ENCODE measurements around the gene BRAP. TPM values are rescaled to one million over a fixed set of nuclear protein-coding genes. Genes with fewer than 3 reads are reported as not detected.

The BRAP gene
- 23.4 and 25.0 TPM in 2 replicates for total RNA-seq (2021)
- long read RNA-seq, full-length matches to known transcripts: 211 of 298 reads
- long read RNA-seq, partial matches to known transcripts: 23 of 298 reads
- long read RNA-seq, other reads (novel, unspliced or antisense): 64 of 298 reads

- Histone ChIP-seq H2AFZ (ENCODE audit: low read length) (no peak within 1 kb of the TSS), H3K18ac (ENCODE audit: insufficient read length, low read depth, low read length) (no peak within 1 kb of the TSS), H3K4ac (ENCODE audit: low read depth, low read length) (no peak within 1 kb of the TSS), H2AK5ac (ENCODE audit: insufficient read length, low read length) (no peak within 1 kb of the TSS), H2BK15ac (ENCODE audit: low read depth, low read length) (no peak within 1 kb of the TSS), H3K79me2 (ENCODE audit: insufficient read depth, low read length) (peaks cover 12% of the 10 kb centered on the region), H4K91ac (ENCODE audit: insufficient read length, low read depth, low read length) (no peak within 1 kb of the TSS), H4K8ac (replicated peaks; ENCODE audit: insufficient read length, low read depth, low read length) (no peak within 1 kb of the TSS), H3K27ac (ENCODE audit: insufficient read length, low read depth, low read length) (no peak within 1 kb of the TSS), H3K79me1 (ENCODE audit: insufficient read depth, low read depth, low read length, poor library complexity, severe bottlenecking) (no peaks in the 10 kb centered on the region), H3K56ac (ENCODE audit: insufficient read length, low read depth, low read length) (no peak within 1 kb of the TSS), H2BK20ac (ENCODE audit: low read depth, low read length, poor library complexity, severe bottlenecking) (no peak within 1 kb of the TSS), H3K4me1 (ENCODE audit: insufficient read depth, low read length) (no peaks in the 10 kb centered on the region), H3K23ac (ENCODE audit: insufficient read length, low read depth, low read length) (no peak within 1 kb of the TSS), H4K20me1 (ENCODE audit: control insufficient read depth, insufficient read depth, insufficient read length) (no peaks in the 10 kb centered on the region), H3K9ac (ENCODE audit: extremely low read depth, insufficient read length, low read length) (peak within 1 kb of the TSS; percentile 94), H3K14ac (ENCODE audit: insufficient read depth, low read length) (peak within 1 kb of the TSS; percentile 61), H3K4me2 (ENCODE audit: insufficient read depth, insufficient read length, low read length) (peak within 1 kb of the TSS; percentile 91), H3T11ph (ENCODE audit: low read length) (no peak within 1 kb of the TSS), H2BK5ac (ENCODE audit: insufficient read length, low read length) (no peak within 1 kb of the TSS), H3K23me2 (ENCODE audit: insufficient read length, low read depth, low read length, poor library complexity, severe bottlenecking) (no peaks in the 10 kb centered on the region), H4K5ac (ENCODE audit: insufficient read length, low read depth, low read length) (no peak within 1 kb of the TSS), H2BK12ac (ENCODE audit: insufficient read length, low read depth, low read length) (no peak within 1 kb of the TSS), H3K27me3 (ENCODE audit: insufficient read depth, low read length) (no peaks in the 10 kb centered on the region), H2BK120ac (ENCODE audit: low read depth, low read length, poor library complexity, severe bottlenecking) (no peak within 1 kb of the TSS), H3K9me3 (ENCODE audit: control insufficient read depth, low read depth, low read length) (no peaks in the 10 kb centered on the region)
- Mint-ChIP-seq H3K36me3 (ENCODE audit: insufficient read depth in 1 of 3, low read depth in 3 of 3) (peaks cover 8 to 26% (median 23%) of the 10 kb centered on the region in 3 experiments; a peak in 6 of 7 replicates), H3K27me3 (ENCODE audit: low read depth) (no peaks in the 10 kb centered on the region), H3K9me3 (no peaks in the 10 kb centered on the region), H3K4me1 (peaks cover 9 to 20% of the 10 kb centered on the region in 2 experiments), H3K27ac (peak within 1 kb of the TSS; percentile 93 to 97 (median 97)), H3K4me3 (peak within 1 kb of the TSS; percentile 94 to 98)
- no CpG with 5 or more reads among the region's 63 CpGs for WGBS (ENCODE audit: extremely low coverage, insufficient read length, low lambda C conversion rate)
- DNase-seq: peak; percentile 97
- TF ChIP-seq CTCF (conservative IDR thresholded peaks at IDR 0.05): no peak
These were observed at the start of gene BRAP, which contains the start of gene ACAD10 for GRCh38 chr12:111685811-111686573. TSS of gene BRAP (minus strand) at chr12:111685956. CDS start at chr12:111685792, 164 bp downstream. TSS of gene ACAD10 (plus strand) at chr12:111686053. CDS start at chr12:111692710, 6,657 bp downstream.
